H9 (cell line): ENCODE results near the gene LGALS8. TPM values are rescaled to one million over a fixed set of nuclear protein-coding genes. Genes with fewer than 3 reads are reported as not detected.

Source experiments
- DNase-seq: peaks from one replicate; pipeline ENCODE4 v3.0.0-alpha.2; 2017
- H2AFZ ChIP-seq: one replicate; pipeline ENCODE4 v1.6.1; 2013; ENCODE audit warnings: mild to moderate bottlenecking, low read length, control low read depth, moderate library complexity
- H2AK5ac ChIP-seq: 2 replicates; pipeline ENCODE4 v1.6.1; 2013; ENCODE audit warnings: low read length, control low read depth, mixed read lengths; ENCODE audit not compliant: insufficient read length
- H2BK120ac ChIP-seq: one replicate; pipeline ENCODE4 v1.6.1; 2013; ENCODE audit warnings: low read depth, mild to moderate bottlenecking, low read length, control low read depth, inconsistent platforms; ENCODE audit not compliant: poor library complexity, severe bottlenecking
- H2BK12ac ChIP-seq: 2 replicates; pipeline ENCODE4 v1.6.1; 2013; ENCODE audit warnings: low read length, control low read depth, mixed read lengths, low read depth; ENCODE audit not compliant: insufficient read length
- H2BK15ac ChIP-seq: 2 replicates; pipeline ENCODE4 v1.6.1; 2013; ENCODE audit warnings: low read depth, low read length, control low read depth
- H2BK20ac ChIP-seq: one replicate; pipeline ENCODE4 v1.6.1; 2013; ENCODE audit warnings: low read depth, mild to moderate bottlenecking, low read length, control low read depth, inconsistent platforms; ENCODE audit not compliant: poor library complexity, severe bottlenecking
- H2BK5ac ChIP-seq: 2 replicates; pipeline ENCODE4 v1.6.1; 2013; ENCODE audit warnings: low read length, control low read depth, mixed read lengths; ENCODE audit not compliant: insufficient read length
- H3K14ac ChIP-seq: 2 replicates; pipeline ENCODE4 v1.6.1; 2013; ENCODE audit warnings: low read length, control low read depth; ENCODE audit not compliant: insufficient read depth
- H3K18ac ChIP-seq: 2 replicates; pipeline ENCODE4 v1.6.1; 2013; ENCODE audit warnings: low read depth, mild to moderate bottlenecking, mixed read lengths, low read length, control low read depth; ENCODE audit not compliant: insufficient read length
- H3K23ac ChIP-seq: 2 replicates; pipeline ENCODE4 v1.6.1; 2013; ENCODE audit warnings: low read length, control low read depth, mixed read lengths, low read depth; ENCODE audit not compliant: insufficient read length
- H3K23me2 ChIP-seq: 2 replicates; pipeline ENCODE4 v1.6.1; 2013; ENCODE audit warnings: low read depth, mild to moderate bottlenecking, mixed read lengths, low read length, control low read depth; ENCODE audit not compliant: insufficient read length, poor library complexity, severe bottlenecking
- H3K27ac ChIP-seq: 2 replicates; pipeline ENCODE4 v1.5.1; 2013; ENCODE audit warnings: low read length, control low read depth, mixed read lengths, low read depth; ENCODE audit not compliant: insufficient read length
- H3K27me3 ChIP-seq: 2 replicates; pipeline ENCODE4 v1.6.1; 2013; ENCODE audit warnings: low read length, control low read depth, inconsistent platforms; ENCODE audit not compliant: insufficient read depth
- H3K4ac ChIP-seq: 2 replicates; pipeline ENCODE4 v1.6.1; 2013; ENCODE audit warnings: low read depth, mild to moderate bottlenecking, control low read depth, inconsistent platforms, low read length, moderate library complexity
- H3K4me1 ChIP-seq: 2 replicates; pipeline ENCODE4 v1.6.1; 2013; ENCODE audit warnings: low read length, control low read depth, inconsistent platforms; ENCODE audit not compliant: insufficient read depth
- H3K4me2 ChIP-seq: 2 replicates; pipeline ENCODE4 v1.6.1; 2013; ENCODE audit warnings: low read length, control low read depth, mixed read lengths; ENCODE audit not compliant: insufficient read length, insufficient read depth
- H3K56ac ChIP-seq: 2 replicates; pipeline ENCODE4 v1.6.1; 2013; ENCODE audit warnings: low read depth, mild to moderate bottlenecking, mixed read lengths, low read length, control low read depth; ENCODE audit not compliant: insufficient read length
- H3K79me1 ChIP-seq: 2 replicates; pipeline ENCODE4 v1.6.1; 2013; ENCODE audit warnings: low read depth, mild to moderate bottlenecking, moderate library complexity, low read length, control low read depth, inconsistent platforms; ENCODE audit not compliant: insufficient read depth, poor library complexity, severe bottlenecking
- H3K79me2 ChIP-seq: 2 replicates; pipeline ENCODE4 v1.6.1; 2013; ENCODE audit warnings: low read length, control low read depth, inconsistent platforms; ENCODE audit not compliant: insufficient read depth
- H3K9ac ChIP-seq: 2 replicates; pipeline ENCODE4 v1.6.1; 2013; ENCODE audit warnings: low read length, control low read depth, mixed read lengths; ENCODE audit not compliant: insufficient read length; ENCODE audit errors: extremely low read depth
- H3K9me3 ChIP-seq: one replicate; pipeline ENCODE4 v1.6.1; 2013; ENCODE audit warnings: low read depth, low read length, inconsistent platforms; ENCODE audit not compliant: control insufficient read depth
- H3T11ph ChIP-seq: one replicate; pipeline ENCODE4 v1.6.1; 2013; ENCODE audit warnings: mild to moderate bottlenecking, low read length, control low read depth, inconsistent platforms
- H4K20me1 ChIP-seq: one replicate; pipeline ENCODE4 v1.6.1; 2013; ENCODE audit not compliant: control insufficient read depth, insufficient read length, insufficient read depth
- H4K5ac ChIP-seq: 2 replicates; pipeline ENCODE4 v1.6.1; 2013; ENCODE audit warnings: low read depth, mild to moderate bottlenecking, mixed read lengths, low read length, control low read depth; ENCODE audit not compliant: insufficient read length
- H4K8ac ChIP-seq: replicated peaks from 2 replicates; pipeline ENCODE4 v1.6.1; 2013; ENCODE audit warnings: low read length, control low read depth, mixed read lengths, low read depth; ENCODE audit not compliant: insufficient read length
- H4K91ac ChIP-seq: 2 replicates; pipeline ENCODE4 v1.6.1; 2013; ENCODE audit warnings: low read depth, mild to moderate bottlenecking, moderate library complexity, mixed read lengths, low read length, control low read depth; ENCODE audit not compliant: insufficient read length
- H3K27ac Mint-ChIP-seq, 3 experiments: 2 replicates in 2 of 3; 3 replicates in 1 of 3; pipeline ENCODE4 v1.8.0; 2020 to 2021; ENCODE audit warnings: mixed read lengths in 3 of 3, mild to moderate bottlenecking in 1 of 3, moderate library complexity in 1 of 3
- H3K27me3 Mint-ChIP-seq: 2 replicates; pipeline ENCODE4 v1.8.0; 2021; ENCODE audit warnings: low read depth, mild to moderate bottlenecking, moderate library complexity, mixed read lengths
- H3K36me3 Mint-ChIP-seq, 3 experiments: 2 replicates in 2 of 3; 3 replicates in 1 of 3; pipeline ENCODE4 v1.8.0; 2020 to 2021; ENCODE audit warnings: low read depth in 3 of 3, mixed read lengths in 3 of 3; ENCODE audit not compliant: insufficient read depth in 1 of 3
- H3K4me1 Mint-ChIP-seq, 2 experiments: 2 replicates each; pipeline ENCODE4 v1.8.0; 2020; ENCODE audit warnings: mixed read lengths in 2 of 2
- H3K4me3 Mint-ChIP-seq, 2 experiments: 2 replicates in 1 of 2; 3 replicates in 1 of 2; pipeline ENCODE4 v1.8.0; 2020 to 2021; ENCODE audit warnings: mild to moderate bottlenecking in 2 of 2, mixed read lengths in 2 of 2, moderate library complexity in 1 of 2
- H3K9me3 Mint-ChIP-seq, 2 experiments: 2 replicates in 1 of 2; 3 replicates in 1 of 2; pipeline ENCODE4 v1.8.0; 2020; ENCODE audit warnings: mild to moderate bottlenecking in 2 of 2, mixed read lengths in 2 of 2, moderate library complexity in 1 of 2
- CTCF ChIP-seq: fragments of 200-600 bp; sonication (generic); conservative IDR thresholded peaks from 3 replicates; pipeline ENCODE4 v1.8.0; 2021; ENCODE audit warnings: antibody characterized with exemption, mild to moderate bottlenecking
- WGBS: extraction: QIAGEN DNeasy Blood & Tissue Kit; methylation state at CpG from one replicate; pipeline ENCODE4 v1.1.7; 2013; ENCODE audit warnings: missing lambda C conversion rate, low lambda C conversion rate, mixed read lengths; ENCODE audit not compliant: insufficient read length; ENCODE audit errors: extremely low coverage; 5-methylcytosine and 5-hydroxymethylcytosine counted together
- total RNA-seq: library from RNA; stranded (reverse); gene quantifications from 2 replicates; pipeline ENCODE4 v1.2.1, GENCODE V29; 2021

Gene LGALS8
- total RNA-seq, 1 experiment from 2014 or later: 14.2 TPM

DNA sequence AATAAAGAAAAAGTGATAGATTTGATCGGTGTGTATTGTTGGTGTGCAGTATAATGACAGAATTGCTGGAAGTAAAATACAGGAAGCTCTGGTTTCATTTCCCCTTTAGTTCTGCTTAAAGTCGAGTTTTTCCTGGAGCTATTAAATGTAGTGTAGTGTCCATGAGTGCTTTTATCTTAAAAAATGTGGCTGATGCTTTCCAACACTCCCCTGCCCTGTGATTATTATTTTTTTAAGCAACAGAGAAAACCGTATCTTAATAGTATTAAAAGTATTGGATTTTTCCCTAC lies 1.1 kb downstream of the LGALS8 start:
- Histone ChIP-seq H4K5ac (no peak overlapping the region), H3K9me3 (no peaks in the 10 kb centered on the region), H3K23ac (no peak overlapping the region), H2BK20ac (no peak overlapping the region), H3K14ac (no peak overlapping the region), H3K4me1 (no peaks in the 10 kb centered on the region), H3K79me1 (no peaks in the 10 kb centered on the region), H2BK120ac (no peak overlapping the region), H3K56ac (no peak overlapping the region), H3T11ph (no peak overlapping the region), H3K23me2 (peaks cover 13% of the 10 kb centered on the region), H2BK12ac (no peak overlapping the region), H3K27ac (no peak overlapping the region), H3K4ac (no peak overlapping the region), H3K9ac (no peak overlapping the region), H3K4me2 (peak overlapping the region; percentile 84), H3K79me2 (no peaks in the 10 kb centered on the region), H3K27me3 (no peaks in the 10 kb centered on the region), H4K20me1 (no peaks in the 10 kb centered on the region), H3K18ac (no peak overlapping the region), H2AFZ (no peak overlapping the region), H4K8ac (no peak overlapping the region), H4K91ac (no peak overlapping the region), H2AK5ac (no peak overlapping the region), H2BK5ac (no peak overlapping the region), H2BK15ac (no peak overlapping the region)
- peaks cover 18% of the 10 kb centered on the region for H3K27me3 Mint-ChIP-seq
- 100% methylated on average over 1 of the region's 3 CpGs for WGBS
- H3K9me3 Mint-ChIP-seq: no peaks in the 10 kb centered on the region
- TF ChIP-seq CTCF: no peak
- H3K4me3 Mint-ChIP-seq: peak overlapping the region; percentile 83 to 86
- peaks cover 5 to 10% of the 10 kb centered on the region in 2 experiments for H3K4me1 Mint-ChIP-seq
- H3K27ac Mint-ChIP-seq: no peak overlapping the region
- H3K36me3 Mint-ChIP-seq: peaks cover 0 to 4% (median 0%) of the 10 kb centered on the region in 3 experiments; a peak in 1 of 7 replicates
- no peak for DNase-seq
